K562 (cell line): Measurements from ENCODE around the gene WNK2.

Experiments
- E2F4 ChIP-seq: sonication (generic); formaldehyde crosslinking; IDR thresholded peaks from 2 replicates; pipeline ENCODE4 v1.8.0; 2022; ENCODE audit warnings: mild to moderate bottlenecking, low read depth, missing genetic modification reagents
- KDM1A ChIP-seq, 2 experiments: fragments of 450-650 bp; IDR thresholded peaks; 2 replicates each; pipeline ENCODE4 v1.6.1; 2016; ENCODE audit warnings: mild to moderate bottlenecking in 2 of 2
- RCOR1 ChIP-seq, 2 experiments: IDR thresholded peaks; 2 replicates each; pipeline ENCODE4 v1.6.1; 2012; ENCODE audit warnings: low read depth in 2 of 2, low read length in 2 of 2, borderline replicate concordance in 1 of 2, improper control_type of control experiment in 1 of 2
- ZNF274 ChIP-seq: IDR thresholded peaks from 2 replicates; pipeline ENCODE4 v1.6.1; 2011; ENCODE audit warnings: low read depth, mild to moderate bottlenecking, low read length, moderate library complexity, borderline replicate concordance

GRCh38 chr9:93193388-93194220 is 9.7 kb downstream of the WNK2 start:
- TF ChIP-seq ZNF274 = no peak
- TF ChIP-seq E2F4 (CRISPR knock-in tag) = no peak
- no peak for TF ChIP-seq RCOR1 (IDR thresholded peaks at IDR 0.05; ENCODE audit: borderline replicate concordance in 1 of 2, low read depth in 2 of 2, low read length in 2 of 2)
- TF ChIP-seq KDM1A (IDR thresholded peaks at IDR 0.05) = no peak
